Mesendoderm (in vitro differentiated cells): ENCODE results near the gene MAPRE2.

Source experiments
- DNase-seq: peaks from one replicate; pipeline ENCODE4 v3.0.0; 2013
- H2AK5ac ChIP-seq: 2 replicates; pipeline ENCODE4 v1.6.1; 2013; ENCODE audit warnings: low read length, inconsistent platforms
- H2BK120ac ChIP-seq: 2 replicates; pipeline ENCODE4 v1.6.1; 2013; ENCODE audit warnings: low read depth, mild to moderate bottlenecking, low read length, moderate library complexity, mixed read lengths
- H2BK15ac ChIP-seq: replicated peaks from 2 replicates; pipeline ENCODE4 v1.6.1; 2013; ENCODE audit warnings: low read depth, mild to moderate bottlenecking, moderate library complexity
- H2BK5ac ChIP-seq: 2 replicates; pipeline ENCODE4 v1.6.1; 2013; ENCODE audit warnings: low read length, inconsistent platforms
- H3K18ac ChIP-seq: 2 replicates; pipeline ENCODE4 v1.6.1; 2013; ENCODE audit warnings: mild to moderate bottlenecking, low read length, mixed read lengths
- H3K23ac ChIP-seq: one replicate; pipeline ENCODE4 v1.6.1; 2013; ENCODE audit warnings: low read length
- H3K27ac ChIP-seq: 2 replicates; pipeline ENCODE4 v1.5.1; 2013; ENCODE audit warnings: low read depth, mild to moderate bottlenecking, inconsistent platforms, low read length, moderate library complexity
- H3K27me3 ChIP-seq: 2 replicates; pipeline ENCODE4 v1.6.1; 2013; ENCODE audit warnings: low read length, control low read depth, mild to moderate bottlenecking, inconsistent platforms; ENCODE audit not compliant: insufficient read depth, poor library complexity
- H3K36me3 ChIP-seq: 2 replicates; pipeline ENCODE4 v1.6.1; 2013; ENCODE audit warnings: low read length, inconsistent platforms; ENCODE audit not compliant: control insufficient read depth, insufficient read depth
- H3K4ac ChIP-seq: one replicate; pipeline ENCODE4 v1.6.1; 2013; ENCODE audit warnings: low read depth, mild to moderate bottlenecking, low read length, moderate library complexity
- H3K4me1 ChIP-seq: 2 replicates; pipeline ENCODE4 v1.6.1; 2013; ENCODE audit warnings: low read depth, low read length, inconsistent platforms; ENCODE audit not compliant: control insufficient read depth
- H3K4me2 ChIP-seq: 2 replicates; pipeline ENCODE4 v1.6.1; 2013; ENCODE audit warnings: low read length
- H3K4me3 ChIP-seq: 2 replicates; pipeline ENCODE4 v1.5.1; 2013; ENCODE audit warnings: mild to moderate bottlenecking, low read length
- H3K56ac ChIP-seq: one replicate; pipeline ENCODE4 v1.6.1; 2013; ENCODE audit warnings: low read length
- H3K79me1 ChIP-seq: 2 replicates; pipeline ENCODE4 v1.6.1; 2013; ENCODE audit warnings: low read length, inconsistent platforms
- H3K79me2 ChIP-seq: 2 replicates; pipeline ENCODE4 v1.6.1; 2013; ENCODE audit warnings: mild to moderate bottlenecking, low read length; ENCODE audit not compliant: control insufficient read depth, insufficient read depth
- H3K9ac ChIP-seq: 2 replicates; pipeline ENCODE4 v1.6.1; 2013; ENCODE audit warnings: low read length, inconsistent platforms
- H4K5ac ChIP-seq: one replicate; pipeline ENCODE4 v1.6.1; 2013; ENCODE audit warnings: low read length
- H4K8ac ChIP-seq: one replicate; pipeline ENCODE4 v1.6.1; 2013; ENCODE audit warnings: low read depth, mild to moderate bottlenecking, control low read depth, low read length, moderate library complexity
- WGBS: extraction: QIAGEN DNeasy Blood & Tissue Kit; methylation state at CpG from one replicate; pipeline ENCODE4 v1.1.7; 2013; ENCODE audit warnings: low lambda C conversion rate, missing lambda C conversion rate; ENCODE audit not compliant: insufficient coverage; ENCODE audit errors: extremely low coverage; 5-methylcytosine and 5-hydroxymethylcytosine counted together

Gene MAPRE2

GRCh38 chr18:35117372-35117771 lies 76.2 kb downstream of the MAPRE2 start:
- Histone ChIP-seq H4K5ac (no peak overlapping the region), H3K79me2 (no peaks in the 10 kb centered on the region), H3K36me3 (no peaks in the 10 kb centered on the region), H3K56ac (no peak overlapping the region), H3K79me1 (no peaks in the 10 kb centered on the region), H3K23ac (peak overlapping the region; percentile 18), H3K4me1 (no peaks in the 10 kb centered on the region), H2BK120ac (no peak overlapping the region), H2BK5ac (no peak overlapping the region), H3K4ac (no peak overlapping the region), H3K4me3 (no peak overlapping the region), H3K4me2 (no peak overlapping the region), H3K27ac (no peak overlapping the region), H3K27me3 (no peaks in the 10 kb centered on the region), H4K8ac (no peak overlapping the region), H2AK5ac (no peak overlapping the region), H3K18ac (no peak overlapping the region), H3K9ac (no peak overlapping the region), H2BK15ac (no peak overlapping the region)
- WGBS = no CpG with 5 or more reads among the region's 6 CpGs
- DNase-seq = no peak

GRCh38 chr18:35117951-35118411 lies 76.8 kb downstream of the MAPRE2 start:
- Histone ChIP-seq H2BK5ac (no peak overlapping the region), H3K4me2 (no peak overlapping the region), H4K5ac (no peak overlapping the region), H3K4ac (no peak overlapping the region), H3K23ac (no peak overlapping the region), H3K27ac (no peak overlapping the region), H3K18ac (no peak overlapping the region), H4K8ac (no peak overlapping the region), H3K27me3 (no peaks in the 10 kb centered on the region), H3K79me1 (no peaks in the 10 kb centered on the region), H2AK5ac (no peak overlapping the region), H2BK15ac (no peak overlapping the region), H3K4me3 (no peak overlapping the region), H2BK120ac (no peak overlapping the region), H3K4me1 (no peaks in the 10 kb centered on the region), H3K9ac (no peak overlapping the region), H3K79me2 (no peaks in the 10 kb centered on the region), H3K56ac (no peak overlapping the region), H3K36me3 (no peaks in the 10 kb centered on the region)
- no peak for DNase-seq
- WGBS = no CpG with 5 or more reads among the region's 7 CpGs

GRCh38 chr18:35118641-35119040 lies 77.4 kb downstream of the MAPRE2 start:
- Histone ChIP-seq H3K4ac (no peak overlapping the region), H3K18ac (no peak overlapping the region), H4K5ac (no peak overlapping the region), H2BK5ac (no peak overlapping the region), H3K79me1 (no peaks in the 10 kb centered on the region), H2BK120ac (no peak overlapping the region), H3K79me2 (no peaks in the 10 kb centered on the region), H3K4me1 (no peaks in the 10 kb centered on the region), H3K56ac (no peak overlapping the region), H4K8ac (no peak overlapping the region), H3K4me3 (no peak overlapping the region), H3K36me3 (no peaks in the 10 kb centered on the region), H3K9ac (no peak overlapping the region), H2BK15ac (no peak overlapping the region), H3K4me2 (no peak overlapping the region), H2AK5ac (no peak overlapping the region), H3K27ac (no peak overlapping the region), H3K23ac (no peak overlapping the region), H3K27me3 (no peaks in the 10 kb centered on the region)
- peak; percentile 23 for DNase-seq
- no CpG with 5 or more reads among the region's 3 CpGs for WGBS

GRCh38 chr18:35121038-35121437 lies 79.8 kb downstream of the MAPRE2 start:
- WGBS = no CpG with 5 or more reads among the region's 3 CpGs
- H3K4me1 ChIP-seq = no peaks in the 10 kb centered on the region

GRCh38 chr18:35121531-35121930 lies 80.3 kb downstream of the MAPRE2 start:
- H2BK120ac ChIP-seq = no peak overlapping the region
- H3K79me2 ChIP-seq = no peaks in the 10 kb centered on the region
- H3K23ac ChIP-seq = no peak overlapping the region
- H3K4me3 ChIP-seq = no peak overlapping the region
- no peak overlapping the region for H3K18ac ChIP-seq
- no peak overlapping the region for H2BK5ac ChIP-seq
- no peak for DNase-seq
- WGBS = no CpG with 5 or more reads among the region's 1 CpG
- H3K36me3 ChIP-seq = no peaks in the 10 kb centered on the region
- H2AK5ac ChIP-seq = no peak overlapping the region
- no peaks in the 10 kb centered on the region for H3K27me3 ChIP-seq
- no peak overlapping the region for H3K56ac ChIP-seq
- no peak overlapping the region for H3K27ac ChIP-seq
- H2BK15ac ChIP-seq = no peak overlapping the region
- H3K4ac ChIP-seq = no peak overlapping the region
- H3K4me1 ChIP-seq = no peaks in the 10 kb centered on the region
- no peak overlapping the region for H3K9ac ChIP-seq
- H3K4me2 ChIP-seq = no peak overlapping the region
- no peak overlapping the region for H4K5ac ChIP-seq
- H3K79me1 ChIP-seq = no peaks in the 10 kb centered on the region
- H4K8ac ChIP-seq = no peak overlapping the region

More at GRCh38 chr18:35121038-35121437, 79.8 kb downstream of the MAPRE2 start:
- H2AK5ac ChIP-seq = no peak overlapping the region
- no peak overlapping the region for H2BK120ac ChIP-seq
- H3K27me3 ChIP-seq = no peaks in the 10 kb centered on the region
- no peak overlapping the region for H3K4me3 ChIP-seq
- no peak overlapping the region for H2BK15ac ChIP-seq
- no peaks in the 10 kb centered on the region for H3K79me1 ChIP-seq
- no peak for DNase-seq
- H3K36me3 ChIP-seq = no peaks in the 10 kb centered on the region
- no peak overlapping the region for H3K27ac ChIP-seq
- H3K79me2 ChIP-seq = no peaks in the 10 kb centered on the region
- H4K8ac ChIP-seq = no peak overlapping the region
- no peak overlapping the region for H2BK5ac ChIP-seq
- no peak overlapping the region for H3K9ac ChIP-seq
- no peak overlapping the region for H3K4me2 ChIP-seq
- H3K4ac ChIP-seq = no peak overlapping the region
- H3K23ac ChIP-seq = no peak overlapping the region
- no peak overlapping the region for H4K5ac ChIP-seq
- H3K56ac ChIP-seq = no peak overlapping the region
- no peak overlapping the region for H3K18ac ChIP-seq

GRCh38 chr18:35122586-35123224 lies 81.5 kb downstream of the MAPRE2 start:
- Histone ChIP-seq H3K4me2 (no peak overlapping the region), H3K79me2 (no peaks in the 10 kb centered on the region), H2AK5ac (no peak overlapping the region), H3K79me1 (no peaks in the 10 kb centered on the region), H3K18ac (no peak overlapping the region), H3K4ac (no peak overlapping the region), H2BK5ac (no peak overlapping the region), H3K36me3 (no peaks in the 10 kb centered on the region), H3K9ac (no peak overlapping the region), H3K4me3 (no peak overlapping the region), H2BK120ac (no peak overlapping the region), H3K23ac (no peak overlapping the region), H3K56ac (no peak overlapping the region), H3K4me1 (no peaks in the 10 kb centered on the region), H4K5ac (no peak overlapping the region), H4K8ac (no peak overlapping the region), H3K27ac (no peak overlapping the region), H3K27me3 (no peaks in the 10 kb centered on the region), H2BK15ac (no peak overlapping the region)
- WGBS = no CpG with 5 or more reads among the region's 15 CpGs
- peak; percentile 68 for DNase-seq
